ENCODE measurements around the gene DMAP1. TPM values are rescaled to one million over a fixed set of nuclear protein-coding genes. Genes with fewer than 3 reads are reported as not detected.
"Not testable (repeated sequence)": the region's sequence is repeated elsewhere in the genome, so short reads cannot be mapped to it uniquely, and the experiment has no call there.

DMAP1 gene, protein sequence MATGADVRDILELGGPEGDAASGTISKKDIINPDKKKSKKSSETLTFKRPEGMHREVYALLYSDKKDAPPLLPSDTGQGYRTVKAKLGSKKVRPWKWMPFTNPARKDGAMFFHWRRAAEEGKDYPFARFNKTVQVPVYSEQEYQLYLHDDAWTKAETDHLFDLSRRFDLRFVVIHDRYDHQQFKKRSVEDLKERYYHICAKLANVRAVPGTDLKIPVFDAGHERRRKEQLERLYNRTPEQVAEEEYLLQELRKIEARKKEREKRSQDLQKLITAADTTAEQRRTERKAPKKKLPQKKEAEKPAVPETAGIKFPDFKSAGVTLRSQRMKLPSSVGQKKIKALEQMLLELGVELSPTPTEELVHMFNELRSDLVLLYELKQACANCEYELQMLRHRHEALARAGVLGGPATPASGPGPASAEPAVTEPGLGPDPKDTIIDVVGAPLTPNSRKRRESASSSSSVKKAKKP
- 30.9 and 34.8 TPM in 2 replicates for total RNA-seq

DNA sequence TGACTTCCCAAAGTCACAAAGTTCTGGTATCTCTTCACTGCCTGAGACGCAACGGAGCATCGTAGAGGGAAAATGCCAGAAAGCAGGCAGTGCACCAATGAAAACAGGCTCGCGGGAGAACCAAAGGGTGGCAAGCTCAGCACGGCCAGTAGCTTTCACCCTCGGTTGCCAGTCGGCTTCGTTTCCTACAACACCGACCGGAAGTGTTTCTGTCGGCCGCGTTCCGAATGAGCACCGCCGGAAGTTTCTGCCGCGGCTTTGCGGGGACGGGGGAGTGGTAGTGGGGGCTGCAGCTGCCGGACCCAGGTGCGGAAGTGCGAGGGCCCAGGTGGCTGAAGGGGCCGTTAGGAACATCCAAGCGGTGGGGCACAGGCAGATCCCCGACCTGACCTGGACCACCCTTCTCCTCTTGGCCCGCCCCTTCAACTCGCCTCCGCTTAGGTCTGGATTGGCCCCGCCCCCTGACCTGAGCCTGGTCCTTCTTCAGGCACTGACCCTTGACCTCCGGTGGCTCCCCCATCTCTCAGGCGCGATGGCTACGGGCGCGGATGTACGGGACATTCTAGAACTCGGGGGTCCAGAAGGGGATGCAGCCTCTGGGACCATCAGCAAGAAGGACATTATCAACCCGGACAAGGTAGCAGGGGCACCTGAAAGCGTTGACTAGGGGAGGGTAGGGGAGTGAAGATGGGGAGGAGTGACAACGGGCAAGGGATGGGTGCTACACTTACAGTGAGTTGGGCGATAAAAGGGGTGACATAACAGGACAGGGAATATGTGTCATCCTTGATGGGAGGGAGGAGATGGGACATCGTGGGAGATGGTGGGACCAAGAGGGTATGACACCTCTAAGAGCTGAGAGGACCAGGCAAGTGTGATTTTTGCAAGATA, at the start of gene DMAP1:
TSS of gene DMAP1 (plus strand) at position 250 of the 891 bp plus-strand sequence. CDS start at position 533, 283 bp downstream.
- DNase-seq (ENCODE audit: low read depth, low spot score) = peak; percentile 54

DNA sequence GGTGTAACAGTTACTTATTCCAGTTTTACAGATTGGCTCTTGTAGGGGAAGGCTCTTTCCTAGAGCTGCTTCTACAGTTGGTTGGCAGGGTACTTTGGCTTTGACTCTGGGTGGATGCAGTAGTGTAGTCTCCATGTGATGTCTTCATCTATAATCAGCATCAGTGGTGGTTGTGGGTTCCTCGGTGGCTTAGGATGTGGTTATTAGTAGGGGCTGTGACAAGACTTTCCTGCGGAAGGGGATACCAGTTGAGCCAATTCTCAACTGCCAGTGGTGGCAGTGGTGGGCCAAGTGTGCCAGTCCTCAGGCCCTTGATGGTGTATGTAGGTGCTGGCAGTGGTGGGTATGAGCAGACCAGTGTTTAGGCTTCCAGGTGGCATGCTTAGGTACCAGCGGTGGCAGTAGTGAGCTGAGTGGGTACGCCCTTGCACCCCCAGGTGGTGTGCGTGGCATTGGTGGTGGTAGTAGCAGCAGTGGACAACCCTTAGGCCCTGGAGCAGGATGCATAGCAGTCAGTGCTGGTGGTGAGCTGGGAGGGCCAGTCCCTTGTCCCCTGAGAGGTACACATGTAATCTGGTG, 44.7 kb upstream of the DMAP1 start:
- DNase-seq (ENCODE audit: low read depth, low spot score) = no peak

DNA sequence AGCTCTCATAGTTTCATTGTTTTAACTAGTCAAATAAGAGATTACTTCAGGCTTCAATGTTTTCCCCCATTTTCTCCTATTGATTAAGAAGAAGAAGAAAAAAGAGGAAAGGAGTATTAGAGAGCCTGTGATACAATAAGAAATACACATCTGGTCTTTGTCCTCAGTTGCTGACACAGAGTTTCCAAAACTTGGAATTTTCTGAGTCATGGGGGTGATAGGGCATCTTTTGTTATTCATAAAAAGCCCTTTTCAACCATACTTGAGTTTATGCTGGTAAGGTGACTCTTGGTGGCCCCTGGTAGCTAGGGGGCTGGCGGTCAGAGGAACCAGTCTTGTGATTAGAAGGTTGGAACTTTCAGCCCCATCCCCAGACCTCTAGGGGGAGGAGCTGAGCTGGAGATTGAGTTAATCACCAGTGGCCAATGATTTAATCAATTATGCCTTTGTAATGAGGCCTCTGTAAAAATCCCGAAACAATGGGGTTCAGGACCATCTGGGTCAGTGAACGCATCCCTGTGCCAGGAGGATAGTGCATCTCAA, 42.9 kb upstream of the DMAP1 start:
- no peak for DNase-seq (ENCODE audit: low read depth, low spot score)

DNA sequence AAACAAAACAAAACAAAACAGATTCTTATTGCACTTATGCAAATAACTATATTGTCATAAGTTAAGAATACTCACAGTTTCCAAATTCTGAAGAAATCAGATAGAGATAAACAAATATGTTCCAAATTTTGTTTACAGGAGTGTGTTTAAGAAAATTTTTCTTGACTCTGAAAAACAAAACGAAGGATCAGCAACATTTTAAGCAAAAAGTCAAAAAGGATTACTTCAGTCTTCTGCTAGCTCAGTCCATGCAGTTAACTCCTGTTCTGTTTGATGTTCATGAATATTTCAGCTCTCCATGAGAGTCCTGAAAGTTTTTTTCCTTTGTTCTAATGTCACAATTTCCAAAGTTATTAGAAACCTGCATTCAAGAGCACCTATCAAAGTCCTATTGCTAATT, 38.6 kb upstream of the DMAP1 start:
- DNase-seq (ENCODE audit: low read depth, low spot score) = no peak

DNA sequence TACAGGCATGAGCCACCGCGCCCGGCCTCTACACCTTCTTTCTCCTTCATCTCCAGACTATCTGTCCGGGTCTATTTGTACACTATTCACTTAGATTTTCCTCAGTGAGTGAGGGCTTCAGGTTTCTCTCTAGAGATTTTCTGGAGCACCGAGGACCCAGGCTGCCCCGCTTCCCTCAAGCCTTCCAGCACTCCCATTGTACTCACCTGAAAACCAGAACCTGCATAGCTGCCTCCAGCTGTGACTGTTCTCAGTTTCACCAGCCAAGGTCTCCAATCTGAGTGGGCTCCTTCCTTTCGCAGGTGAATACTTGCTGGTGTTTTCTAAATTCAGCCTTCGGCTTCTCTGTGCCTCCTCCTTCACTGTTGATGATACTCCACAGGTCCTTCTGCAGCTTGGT, 12.9 kb upstream of the DMAP1 start:
- no peak for DNase-seq (ENCODE audit: low read depth, low spot score)

DNA sequence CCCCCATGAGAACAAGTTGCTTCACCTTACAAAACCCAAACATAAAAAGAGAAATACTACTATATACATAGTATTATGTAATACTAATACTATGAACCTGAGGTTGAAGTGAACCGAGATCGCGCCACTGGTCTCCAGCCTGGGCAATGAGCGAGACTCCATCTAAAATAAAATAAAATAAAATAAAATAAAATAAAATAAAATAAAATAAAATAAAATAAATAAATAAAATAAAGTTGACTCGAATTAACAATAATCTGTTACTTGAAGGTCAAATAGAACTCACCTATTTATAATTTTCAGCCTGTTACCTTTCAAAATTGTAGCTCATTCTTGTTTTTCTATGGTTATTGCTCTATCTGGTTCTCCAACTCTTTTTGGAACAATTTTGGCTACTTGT, 6.7 kb upstream of the DMAP1 start:
- not testable (repeated sequence) for DNase-seq (ENCODE audit: low read depth, low spot score)

DNA sequence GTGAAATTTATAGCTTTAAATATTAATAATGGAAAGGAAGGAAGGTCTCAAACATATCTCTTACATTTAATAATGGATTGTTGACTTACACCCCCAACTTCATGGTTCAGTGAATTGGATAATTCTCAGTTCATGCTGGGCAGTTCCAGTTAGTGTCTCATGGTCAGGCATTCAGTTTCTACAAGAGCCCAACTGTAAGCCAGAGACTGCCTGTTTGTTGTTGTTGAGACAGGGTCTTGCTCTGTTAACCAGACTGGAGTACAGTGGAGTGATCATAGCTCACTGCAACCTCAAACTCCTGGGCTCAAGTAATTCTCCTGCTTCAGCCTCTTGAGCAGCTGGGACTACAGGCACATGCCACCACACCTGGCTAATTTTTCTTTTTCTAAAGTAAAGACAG, 5.0 kb upstream of the DMAP1 start:
- no peak for DNase-seq (ENCODE audit: low read depth, low spot score)

DNA sequence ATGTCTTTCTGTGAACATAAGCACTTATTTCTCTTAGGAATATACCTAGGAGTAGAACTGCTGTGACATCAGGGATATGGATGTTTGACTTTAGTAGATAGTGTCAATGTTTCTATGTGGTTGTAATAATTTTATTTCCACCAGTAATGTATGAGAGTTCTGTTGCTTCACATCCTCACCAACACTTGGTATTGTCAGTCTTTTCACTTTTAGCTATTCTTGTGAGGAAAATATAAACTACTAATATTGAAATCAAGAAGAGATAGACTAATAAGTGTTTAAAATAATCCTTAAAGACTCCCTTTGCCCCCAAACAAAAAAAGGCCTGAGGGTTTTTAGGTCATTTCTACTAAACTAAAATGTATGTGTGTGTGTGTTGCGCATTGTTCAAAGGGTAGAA, 2.7 kb upstream of the DMAP1 start:
- no peak for DNase-seq (ENCODE audit: low read depth, low spot score)

DNA sequence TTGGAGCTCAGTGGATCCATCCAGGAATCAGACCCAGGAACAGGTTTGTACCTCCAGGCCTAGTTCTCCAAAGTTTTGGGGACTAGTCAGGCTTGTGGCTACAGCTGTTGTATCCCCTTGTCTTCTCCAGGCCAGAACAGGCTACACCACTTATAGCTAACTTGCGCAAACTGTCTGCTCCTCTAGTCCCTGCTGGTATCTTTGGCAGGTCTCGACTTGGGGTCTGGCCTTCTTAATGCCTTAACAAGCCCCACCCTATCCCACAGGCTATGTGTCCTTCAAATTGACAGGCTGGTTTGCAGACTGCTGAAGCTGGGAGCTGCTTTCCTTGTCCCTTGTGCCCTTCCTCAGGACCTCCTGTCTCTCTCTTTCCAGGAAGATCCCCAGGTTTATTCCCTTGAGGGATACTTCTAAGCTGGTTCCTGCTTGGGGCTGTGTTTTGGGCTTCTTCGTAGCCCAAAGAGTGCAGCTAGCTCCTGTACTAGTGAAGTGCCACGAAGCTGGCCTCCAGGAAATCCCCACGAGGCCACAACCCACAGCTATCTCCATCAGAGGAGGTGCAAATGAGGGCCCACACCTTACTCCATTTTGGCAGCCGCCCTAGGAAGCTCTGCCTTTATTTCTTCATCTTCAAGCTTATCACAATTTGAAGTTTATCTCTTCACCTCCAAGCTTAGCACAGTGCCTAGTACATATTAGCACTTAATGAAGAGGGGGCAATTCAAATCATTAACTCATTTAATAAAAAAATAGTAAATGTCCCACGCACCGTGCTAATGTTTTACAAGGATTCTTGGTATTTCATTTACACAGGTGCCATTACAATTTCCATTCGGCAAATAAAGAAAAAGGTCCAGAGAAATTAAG, 683 bp upstream of the DMAP1 start:
- DNase-seq (ENCODE audit: low read depth, low spot score) = no peak

DNA sequence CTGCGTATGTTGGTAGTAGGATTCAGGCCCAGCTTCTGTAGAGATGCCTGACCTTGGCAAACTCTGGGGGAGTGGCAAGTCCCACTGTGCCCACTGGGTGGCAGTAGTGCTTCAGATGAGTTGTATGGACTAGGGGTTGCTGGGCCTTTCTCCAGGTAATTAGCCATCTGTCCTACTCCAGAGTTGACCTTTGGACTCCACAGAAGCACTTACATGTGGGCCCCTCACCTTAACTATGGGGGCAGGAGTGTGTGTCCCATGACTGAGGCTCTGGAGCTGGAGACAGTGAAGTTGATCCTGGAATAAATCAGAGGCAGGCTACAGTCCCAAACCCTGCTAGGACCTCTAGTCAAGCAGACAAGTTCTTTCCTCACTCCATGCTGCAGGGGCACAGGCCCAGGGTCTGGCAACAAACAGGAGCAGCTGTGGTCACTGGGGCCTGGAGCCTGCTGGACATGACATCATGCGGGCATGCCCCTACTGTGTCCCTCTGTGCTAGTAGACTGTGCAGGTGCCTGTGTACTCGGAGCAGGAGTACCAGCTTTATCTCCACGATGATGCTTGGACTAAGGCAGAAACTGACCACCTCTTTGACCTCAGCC, 4.6 kb downstream of the DMAP1 start:
- no peak for DNase-seq (ENCODE audit: low read depth, low spot score)

DNA sequence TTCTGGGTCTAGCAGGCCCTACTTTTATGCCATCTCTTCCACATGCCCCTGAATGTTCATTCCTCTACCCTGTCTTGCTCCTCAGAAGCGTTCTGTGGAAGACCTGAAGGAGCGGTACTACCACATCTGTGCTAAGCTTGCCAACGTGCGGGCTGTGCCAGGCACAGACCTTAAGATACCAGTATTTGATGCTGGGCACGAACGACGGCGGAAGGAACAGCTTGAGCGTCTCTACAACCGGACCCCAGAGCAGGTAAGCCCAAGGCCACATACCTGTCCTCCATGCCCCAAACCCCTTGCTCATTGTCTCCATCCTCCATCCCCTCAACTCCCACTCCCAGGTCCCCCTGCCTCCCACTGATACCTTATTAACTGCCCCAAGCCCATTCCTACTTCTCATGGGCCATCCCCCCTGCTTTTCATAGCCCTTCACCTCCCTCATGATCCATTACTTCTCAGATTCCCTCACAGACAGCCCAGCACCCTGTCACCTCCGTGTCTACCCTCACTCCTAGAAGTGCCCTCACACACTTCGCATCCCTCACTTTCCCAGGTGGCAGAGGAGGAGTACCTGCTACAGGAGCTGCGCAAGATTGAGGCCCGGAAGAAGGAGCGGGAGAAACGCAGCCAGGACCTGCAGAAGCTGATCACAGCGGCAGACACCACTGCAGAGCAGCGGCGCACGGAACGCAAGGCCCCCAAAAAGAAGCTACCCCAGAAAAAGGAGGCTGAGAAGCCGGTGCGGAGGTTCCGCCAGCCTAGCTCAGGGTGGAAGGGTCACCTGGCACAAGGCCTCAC, 5.4 kb downstream of the DMAP1 start:
- DNase-seq (ENCODE audit: low read depth, low spot score) = no peak

DNA sequence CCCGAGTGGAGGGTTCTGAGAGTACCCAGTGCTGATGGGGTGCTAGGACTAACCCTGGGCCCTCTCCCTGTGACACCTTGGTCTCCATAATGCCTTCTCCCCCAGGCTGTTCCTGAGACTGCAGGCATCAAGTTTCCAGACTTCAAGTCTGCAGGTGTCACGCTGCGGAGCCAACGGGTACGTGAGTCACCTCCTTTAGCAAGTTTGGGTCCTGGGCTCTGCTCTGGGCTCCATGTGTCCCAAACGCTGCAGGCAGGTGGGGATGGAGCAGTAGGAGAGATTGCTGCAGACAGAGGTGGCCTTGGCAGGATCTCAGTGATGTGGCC, 6.0 kb downstream of the DMAP1 start:
- DNase-seq (ENCODE audit: low read depth, low spot score) = no peak

DNA sequence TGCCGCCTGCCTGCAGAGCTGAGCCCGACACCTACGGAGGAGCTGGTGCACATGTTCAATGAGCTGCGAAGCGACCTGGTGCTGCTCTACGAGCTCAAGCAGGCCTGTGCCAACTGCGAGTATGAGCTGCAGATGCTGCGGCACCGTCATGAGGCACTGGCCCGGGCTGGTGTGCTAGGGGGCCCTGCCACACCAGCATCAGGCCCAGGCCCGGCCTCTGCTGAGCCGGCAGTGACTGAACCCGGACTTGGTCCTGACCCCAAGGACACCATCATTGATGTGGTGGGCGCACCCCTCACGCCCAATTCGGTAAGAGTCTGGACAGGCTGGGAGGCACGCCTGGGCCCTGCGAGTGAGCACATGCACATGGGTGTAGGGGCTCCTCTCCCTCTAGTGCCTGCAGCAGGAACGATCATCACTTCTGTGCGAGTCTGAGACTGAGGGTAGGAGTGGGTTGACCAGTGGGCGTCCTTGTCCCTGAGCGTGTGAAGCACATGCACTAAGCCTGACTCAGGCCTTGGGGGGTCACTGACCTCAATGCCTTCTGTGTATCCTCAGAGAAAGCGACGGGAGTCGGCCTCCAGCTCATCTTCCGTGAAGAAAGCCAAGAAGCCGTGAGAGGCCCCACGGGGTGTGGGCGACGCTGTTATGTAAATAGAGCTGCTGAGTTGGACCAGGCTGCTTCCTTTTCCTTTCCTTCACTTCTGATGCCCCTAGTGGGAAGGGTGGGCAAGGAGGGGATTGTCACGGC, 6.9 kb downstream of the DMAP1 start:
- no peak for DNase-seq (ENCODE audit: low read depth, low spot score)

DNA sequence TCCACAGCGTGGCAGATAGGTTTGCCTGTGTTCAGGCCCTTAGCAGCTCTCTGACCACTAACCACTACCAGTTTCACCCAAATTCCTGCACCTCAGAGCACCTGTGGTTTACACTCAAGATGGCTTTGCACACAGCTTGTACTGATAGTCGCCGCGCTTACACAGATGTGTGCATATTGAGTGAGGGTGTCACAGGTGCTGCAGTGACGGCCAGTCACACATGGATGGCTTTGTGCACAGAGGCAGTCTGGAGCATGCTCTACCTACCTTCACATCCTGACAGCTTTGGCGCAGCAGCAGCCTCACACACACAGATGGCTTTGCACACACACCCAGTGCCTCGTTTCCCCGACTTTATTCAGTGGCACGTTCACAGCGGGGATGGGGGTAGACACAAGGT, 7.5 kb downstream of the DMAP1 start:
- no peak for DNase-seq (ENCODE audit: low read depth, low spot score)

DNA sequence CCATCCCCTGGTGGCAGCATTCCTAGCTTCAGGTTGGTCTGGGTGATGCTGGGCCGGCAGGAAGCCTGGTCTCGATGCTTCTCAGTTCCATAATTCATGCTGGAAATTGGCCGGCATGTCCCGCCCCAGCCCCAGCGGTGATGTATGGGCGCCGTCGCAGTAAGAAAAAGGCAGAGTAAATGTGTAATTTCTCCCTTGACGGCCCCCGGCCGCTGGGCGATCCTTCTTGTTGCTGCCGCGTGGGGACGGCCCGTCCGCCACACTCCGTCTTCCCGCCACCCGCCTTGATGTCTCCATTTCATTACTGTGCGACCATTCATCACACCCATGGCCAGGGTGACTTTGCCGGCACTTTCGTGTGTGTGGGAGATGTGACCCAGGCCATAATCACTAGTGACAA, 8.5 kb downstream of the DMAP1 start:
- DNase-seq (ENCODE audit: low read depth, low spot score) = no peak

DNA sequence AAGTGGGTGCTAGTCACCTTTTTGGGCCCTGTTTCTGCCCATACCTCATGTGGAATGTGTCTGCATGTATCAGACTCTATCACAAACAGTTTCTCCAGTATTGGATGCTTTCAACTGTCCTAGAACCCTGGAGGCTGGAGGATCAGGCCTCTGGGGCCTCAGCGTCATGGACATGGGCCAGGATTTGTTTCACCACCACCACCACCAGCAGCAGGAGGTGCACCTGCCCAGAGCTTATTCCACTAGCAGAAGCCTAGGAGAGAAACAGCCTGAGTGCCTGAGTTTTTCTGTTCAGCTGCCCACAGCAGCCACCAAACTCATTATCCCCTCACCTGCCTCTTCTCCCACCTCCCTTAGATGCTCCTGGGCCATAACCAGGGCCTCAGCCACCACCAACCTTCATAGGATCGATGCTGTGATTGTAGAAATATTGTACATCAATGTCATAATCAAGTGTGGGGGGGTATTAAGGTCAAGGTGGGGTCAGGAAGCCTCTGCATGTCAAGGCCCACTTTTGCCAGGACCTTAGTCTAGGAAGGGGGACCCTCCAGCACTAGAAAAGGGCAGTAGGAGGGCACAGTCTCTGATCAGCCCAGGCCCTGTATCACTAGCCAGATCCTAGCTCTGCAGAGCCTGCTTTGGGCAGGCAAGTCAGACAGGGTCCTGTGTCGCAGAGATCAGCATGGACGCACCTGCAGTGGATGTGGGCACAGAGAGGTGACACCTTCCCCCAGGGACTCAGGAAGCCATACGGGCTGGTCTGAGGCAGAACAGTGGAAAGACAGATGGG, 9.3 kb downstream of the DMAP1 start:
- no peak for DNase-seq (ENCODE audit: low read depth, low spot score)

DNA sequence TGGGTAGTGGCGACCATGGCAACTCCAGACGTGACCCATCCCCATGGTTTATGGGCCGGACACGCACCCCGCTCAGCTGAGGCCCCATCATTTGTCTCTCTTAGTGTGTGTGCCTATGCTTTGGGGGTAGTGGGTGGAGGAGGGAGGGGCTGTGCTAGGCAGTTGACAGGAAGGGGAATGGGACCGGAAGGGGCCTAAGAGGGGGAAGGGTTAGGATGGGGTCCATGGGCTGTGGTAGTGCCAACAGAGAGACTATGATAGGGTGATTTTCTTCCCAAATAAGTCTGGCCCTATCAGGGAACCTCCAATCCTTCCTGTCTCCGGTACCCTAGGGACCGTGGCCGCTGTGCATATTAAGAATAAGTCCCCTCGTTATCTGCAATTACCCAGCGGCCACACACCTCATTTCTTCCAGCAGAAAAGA, 9.9 kb downstream of the DMAP1 start:
- no peak for DNase-seq (ENCODE audit: low read depth, low spot score)

DNA sequence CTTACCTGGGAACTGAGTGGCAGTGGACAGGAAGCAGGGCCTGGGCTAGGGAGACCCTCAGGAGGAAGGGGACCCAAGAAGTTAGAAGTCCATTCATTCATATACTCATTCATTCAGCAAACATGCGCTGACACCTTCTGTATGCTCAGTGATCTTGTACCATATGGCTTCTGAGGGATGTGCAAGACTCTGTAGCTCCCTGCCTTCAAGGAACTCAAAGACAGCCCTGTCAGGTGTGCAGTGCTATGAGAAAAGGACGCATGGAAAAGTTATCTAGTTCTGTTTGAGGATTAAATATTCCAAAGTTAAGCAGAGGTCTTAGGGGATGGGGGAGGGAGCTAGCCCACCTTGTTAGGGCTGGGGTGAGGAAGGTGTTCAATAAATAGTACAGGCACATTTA, 12.5 kb downstream of the DMAP1 start:
- DNase-seq (ENCODE audit: low read depth, low spot score) = no peak
